HEK293T (cell line): ENCODE measurements around the gene LSM14A.

Experiments
- FOXA1 ChIP-seq: fragments of 450-650 bp; IDR thresholded peaks from 2 replicates; pipeline ENCODE4 v1.6.1; 2016; ENCODE audit warnings: mild to moderate bottlenecking
- FOXK2 ChIP-seq: fragments of 450-650 bp; IDR thresholded peaks from 2 replicates; pipeline ENCODE4 v1.6.1; 2016; ENCODE audit warnings: mild to moderate bottlenecking
- FOXM1 ChIP-seq: fragments of 450-650 bp; IDR thresholded peaks from 2 replicates; pipeline ENCODE4 v1.6.1; 2017; ENCODE audit warnings: mild to moderate bottlenecking, borderline replicate concordance
- HDGF ChIP-seq: fragments of 450-650 bp; IDR thresholded peaks from 2 replicates; pipeline ENCODE4 v1.6.1; 2017; ENCODE audit warnings: antibody characterized with exemption, borderline replicate concordance
- LEF1 ChIP-seq: fragments of 450-650 bp; IDR thresholded peaks from 2 replicates; pipeline ENCODE4 v1.6.1; 2017; ENCODE audit warnings: mild to moderate bottlenecking, borderline replicate concordance
- SP1 ChIP-seq: fragments of 450-650 bp; IDR thresholded peaks from 2 replicates; pipeline ENCODE4 v1.6.1; 2017
- SUZ12 ChIP-seq: fragments of 450-650 bp; IDR thresholded peaks from 2 replicates; pipeline ENCODE4 v1.6.1; 2016; ENCODE audit warnings: mild to moderate bottlenecking
- TARDBP ChIP-seq: fragments of 450-650 bp; IDR thresholded peaks from 2 replicates; pipeline ENCODE4 v1.6.1; 2016

GRCh38 chr19:34149873-34150272 lies 22.4 kb upstream of the LSM14A start:
- TF ChIP-seq LEF1 (no peak), FOXA1 (no peak), FOXM1 (no peak), TARDBP (no peak), FOXK2 (no peak), SUZ12 (no peak), HDGF (no peak), SP1 (no peak)
